Activated CD8-positive, alpha-beta memory T cell treated with anti-CD3 and anti-CD28 coated beads, Interleukin-2, amount 10 ng/mL, durations not matched to agents 7 days and 5 days (primary cell): ENCODE data around the gene ABCB11. TPM values are rescaled to one million over a fixed set of nuclear protein-coding genes. Genes with fewer than 3 reads are reported as not detected.
"Not testable (repeated sequence)": the region's sequence is repeated elsewhere in the genome, so short reads cannot be mapped to it uniquely, and the experiment has no call there.

Experiments
- ATAC-seq: fragments of 150-1000 bp; cut with Tn5 transposase; one replicate; pipeline ENCODE4 v1.10.0; 2021; ENCODE audit warnings: moderate library complexity
- CTCF ChIA-PET: fragments of 350-600 bp; sonication (Branson Sonifier 250); formaldehyde crosslinking; loops from one replicate; lab custom pipeline; 2021; ENCODE audit warnings: antibody characterized with exemption; lab: Charles Lee
- DNase-seq: peaks from one replicate; pipeline ENCODE4 v3.0.0-alpha.2; 2020
- H3K27ac Mint-ChIP-seq: one replicate; pipeline ENCODE4 v1.8.0; 2021; ENCODE audit warnings: mild to moderate bottlenecking, mixed read lengths
- H3K27me3 Mint-ChIP-seq: one replicate; pipeline ENCODE4 v1.8.0; 2021; ENCODE audit warnings: mixed read lengths
- H3K36me3 Mint-ChIP-seq: one replicate; pipeline ENCODE4 v1.8.0; 2021; ENCODE audit warnings: mild to moderate bottlenecking, mixed read lengths
- H3K4me1 Mint-ChIP-seq: one replicate; pipeline ENCODE4 v1.8.0; 2021; ENCODE audit warnings: mixed read lengths
- H3K4me3 Mint-ChIP-seq: one replicate; pipeline ENCODE4 v1.8.0; 2021; ENCODE audit warnings: mild to moderate bottlenecking, moderate library complexity, mixed read lengths
- H3K9me3 Mint-ChIP-seq: one replicate; pipeline ENCODE4 v1.8.0; 2022; ENCODE audit warnings: low read depth, mixed read lengths
- total RNA-seq, 2 experiments: library from RNA; stranded (reverse); gene quantifications; one replicate each; pipeline ENCODE4 v1.2.3, GENCODE V29; 2021

The ABCB11 gene
- total RNA-seq, 2 experiments from 2014 or later: not detected

DNA sequence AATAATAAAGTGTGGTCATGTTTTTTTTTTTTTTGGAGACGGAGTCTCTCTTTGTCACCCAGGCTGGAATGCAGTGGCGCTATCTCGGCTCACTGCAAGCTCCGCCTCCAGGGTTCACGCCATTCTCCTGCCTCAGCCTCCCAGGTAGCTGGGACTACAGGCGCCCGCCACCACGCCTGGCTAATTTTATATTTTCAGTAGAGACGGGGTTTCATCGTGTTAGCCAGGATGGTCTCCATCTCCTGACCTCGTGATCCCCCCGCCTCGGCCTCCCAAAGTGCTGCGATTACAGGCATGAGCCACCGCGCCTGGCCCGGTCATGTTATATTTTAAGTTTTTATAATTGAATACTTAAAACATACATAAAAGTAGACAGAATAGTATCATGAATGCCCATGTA, 33.1 kb upstream of the ABCB11 start:
- H3K4me3 Mint-ChIP-seq, H3K27ac Mint-ChIP-seq, DNase-seq, H3K9me3 Mint-ChIP-seq, H3K4me1 Mint-ChIP-seq, H3K36me3 Mint-ChIP-seq, CTCF ChIA-PET, H3K27me3 Mint-ChIP-seq, ATAC-seq: not testable (repeated sequence)

DNA sequence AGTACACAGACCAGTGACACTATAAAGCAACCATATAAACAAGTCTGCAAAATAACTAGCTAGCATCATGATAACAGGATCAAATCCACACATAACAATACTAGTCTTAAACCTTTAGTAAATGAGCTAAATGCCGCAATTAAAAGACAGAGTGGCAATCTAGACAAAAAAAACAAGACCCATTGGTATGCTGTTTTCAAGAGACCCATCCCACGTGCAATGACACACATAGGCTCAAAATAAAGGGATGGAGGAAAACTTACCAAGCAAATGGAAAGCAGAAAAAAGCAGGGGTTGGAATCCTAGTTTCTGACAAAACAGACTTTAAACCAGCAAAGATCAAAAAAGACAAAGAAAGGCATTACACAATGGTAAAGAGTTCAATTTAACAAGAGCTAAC, 23.5 kb upstream of the ABCB11 start:
- CTCF ChIA-PET, H3K36me3 Mint-ChIP-seq, ATAC-seq, H3K4me3 Mint-ChIP-seq, H3K27me3 Mint-ChIP-seq, H3K4me1 Mint-ChIP-seq, H3K27ac Mint-ChIP-seq, DNase-seq: not testable (repeated sequence)
- H3K9me3 Mint-ChIP-seq: peaks cover 13% of the 10 kb centered on the region

DNA sequence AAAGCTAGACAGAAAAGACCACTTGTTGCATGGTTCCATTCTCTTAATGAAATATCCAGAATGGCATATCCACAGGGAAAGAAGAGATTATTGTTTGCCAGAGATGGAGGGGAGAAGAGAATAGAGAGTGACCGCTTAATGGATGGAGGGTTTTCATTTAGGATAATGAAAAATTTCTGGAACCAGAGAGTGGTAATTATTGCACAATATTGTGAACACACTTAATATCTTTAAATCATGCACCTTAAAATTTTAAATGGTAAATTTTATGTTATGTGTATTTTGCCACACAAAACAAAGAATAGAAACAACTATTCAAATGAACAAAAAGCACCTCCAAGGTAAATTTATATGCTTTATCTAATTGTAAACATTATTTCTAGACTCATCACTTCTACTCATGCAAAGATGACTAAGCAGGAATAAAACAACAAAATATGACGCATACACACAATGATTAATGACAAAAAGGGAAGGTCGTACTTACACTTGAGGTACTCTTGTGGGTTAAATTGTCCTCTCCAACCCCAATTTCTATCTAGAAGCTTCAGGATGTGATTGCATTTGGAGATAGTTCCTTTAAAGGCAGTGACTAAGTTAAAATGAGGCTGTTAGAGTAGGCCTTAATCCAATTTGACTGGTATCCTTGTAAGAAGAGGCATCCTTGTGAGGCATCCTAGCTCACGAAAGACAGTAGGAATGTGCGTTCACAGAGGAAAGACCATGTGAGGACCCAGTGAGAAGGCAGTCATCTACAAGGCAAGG, 19.5 kb upstream of the ABCB11 start:
- DNase-seq (no peak), ATAC-seq (no peak)
- CTCF ChIA-PET: no interaction called here
- peaks cover 2% of the 10 kb centered on the region for H3K27me3 Mint-ChIP-seq
- H3K36me3 Mint-ChIP-seq: peaks cover 5% of the 10 kb centered on the region
- H3K27ac Mint-ChIP-seq: no peak overlapping the region
- H3K4me3 Mint-ChIP-seq: no peak overlapping the region
- peaks cover 11% of the 10 kb centered on the region for H3K9me3 Mint-ChIP-seq
- no peaks in the 10 kb centered on the region for H3K4me1 Mint-ChIP-seq

DNA sequence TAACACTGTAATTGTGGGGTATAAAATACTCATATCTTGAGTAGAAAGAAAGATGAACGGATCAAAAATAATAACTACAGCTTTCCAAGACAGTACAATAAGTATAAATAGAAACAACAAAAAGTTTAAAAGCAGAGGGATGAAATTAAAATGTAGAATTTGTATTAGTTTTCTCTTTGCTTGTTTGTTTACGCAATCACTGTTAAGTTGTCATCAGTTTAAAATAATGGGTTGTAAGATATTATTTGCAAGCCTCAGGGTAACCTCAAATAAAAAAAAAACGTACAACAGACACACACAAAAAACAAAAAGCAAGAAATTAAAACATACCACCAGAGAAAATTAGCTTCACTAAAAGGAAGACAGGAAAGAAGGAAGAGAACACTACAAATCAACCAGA, 18.0 kb upstream of the ABCB11 start:
- DNase-seq (no peak), ATAC-seq (no peak)
- Mint-ChIP-seq H3K36me3 (peaks cover 5% of the 10 kb centered on the region), H3K4me3 (no peak overlapping the region), H3K4me1 (no peaks in the 10 kb centered on the region), H3K27me3 (peaks cover 2% of the 10 kb centered on the region), H3K9me3 (peaks cover 3% of the 10 kb centered on the region), H3K27ac (no peak overlapping the region)
- CTCF ChIA-PET: no interaction called here

DNA sequence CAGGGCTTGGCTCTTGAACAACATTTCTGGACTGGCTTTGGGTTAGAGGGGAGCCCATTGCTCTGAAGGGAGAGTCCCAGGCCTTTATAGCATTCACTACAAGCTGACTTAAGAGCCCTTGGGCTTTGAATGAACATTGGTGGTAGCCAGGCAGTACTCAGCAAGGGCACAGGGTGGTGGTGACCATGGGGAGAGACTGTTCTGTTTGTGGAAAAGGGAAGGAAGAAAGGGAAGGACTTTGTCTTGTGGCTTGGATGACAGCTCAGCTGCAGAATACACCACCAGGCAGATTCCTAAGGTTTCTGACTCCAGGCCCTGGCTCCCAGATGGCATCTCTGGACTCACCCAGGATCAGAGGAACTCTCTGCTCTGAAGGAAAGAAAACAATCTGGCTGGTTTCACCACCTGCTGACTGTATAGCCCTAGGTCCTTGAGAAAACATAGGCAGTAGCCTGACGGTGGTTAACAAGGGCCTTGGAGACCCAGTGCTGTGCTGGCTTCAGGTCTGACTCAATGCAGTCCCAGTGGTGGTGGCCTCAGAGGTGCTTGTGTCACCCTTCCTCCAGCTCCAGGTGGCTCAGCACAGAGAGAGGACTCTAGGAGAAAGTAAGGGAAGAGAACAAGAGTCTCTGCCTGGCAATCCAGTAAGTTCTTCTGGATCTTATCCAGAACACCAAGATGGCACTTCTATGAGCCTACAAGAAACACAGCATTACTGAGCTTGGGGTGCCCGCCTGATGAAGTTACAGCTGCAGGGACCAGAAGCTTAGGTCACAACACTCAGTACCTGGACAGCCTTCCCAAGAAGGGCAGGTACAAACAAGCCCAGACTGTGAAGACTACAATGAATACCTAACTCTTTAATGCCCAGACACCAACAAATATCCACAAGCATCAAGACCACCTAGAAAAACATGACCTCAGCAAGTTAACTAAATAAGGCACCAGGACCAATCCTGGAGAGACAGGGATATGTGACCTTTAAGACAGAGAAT, 16.4 kb upstream of the ABCB11 start:
- no peaks in the 10 kb centered on the region for H3K4me1 Mint-ChIP-seq
- H3K27me3 Mint-ChIP-seq: peaks cover 2% of the 10 kb centered on the region
- no peak overlapping the region for H3K4me3 Mint-ChIP-seq
- no peak for DNase-seq
- H3K9me3 Mint-ChIP-seq: peaks cover 13% of the 10 kb centered on the region
- H3K36me3 Mint-ChIP-seq: peaks cover 5% of the 10 kb centered on the region
- no peak overlapping the region for H3K27ac Mint-ChIP-seq
- CTCF ChIA-PET: no interaction called here
- no peak for ATAC-seq

DNA sequence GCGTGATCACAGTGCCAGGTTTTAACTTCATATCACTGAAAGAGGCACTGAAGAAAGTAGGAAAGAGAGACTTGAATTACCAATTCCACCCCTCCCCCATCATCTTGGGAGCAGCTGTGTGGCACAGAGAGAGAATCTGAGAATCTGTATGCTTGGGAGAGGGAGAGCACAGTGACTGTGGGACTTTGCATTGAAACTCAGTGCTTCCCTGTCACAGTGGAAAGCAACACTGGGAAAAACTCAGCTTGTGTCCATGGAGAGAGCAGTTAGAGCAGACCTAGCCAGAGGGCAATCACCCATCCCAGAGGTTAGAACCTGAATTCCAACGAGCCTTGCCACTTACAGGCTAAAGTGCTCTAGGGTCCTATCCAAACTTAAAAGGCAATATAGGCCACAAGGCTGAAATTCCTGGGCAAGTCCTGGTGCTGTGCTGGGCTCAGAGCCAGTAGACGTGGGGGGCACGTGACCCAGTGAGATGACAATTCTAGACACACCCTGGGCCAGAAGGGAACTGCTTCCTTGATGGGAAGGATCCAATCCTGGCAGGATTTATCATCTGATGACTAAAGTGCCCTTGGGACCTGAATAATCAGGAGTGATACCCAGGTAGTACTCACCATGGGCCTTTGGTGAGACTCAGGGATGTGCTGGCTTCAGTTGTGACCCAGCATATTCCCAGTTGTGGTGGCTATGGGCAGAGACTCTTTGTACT, 15.5 kb upstream of the ABCB11 start:
- no peak for ATAC-seq
- Mint-ChIP-seq H3K4me1 (no peaks in the 10 kb centered on the region), H3K4me3 (no peak overlapping the region), H3K36me3 (peaks cover 8% of the 10 kb centered on the region), H3K27me3 (peaks cover 2% of the 10 kb centered on the region), H3K27ac (no peak overlapping the region), H3K9me3 (peaks cover 20% of the 10 kb centered on the region)
- CTCF ChIA-PET: no interaction called here
- DNase-seq: no peak

DNA sequence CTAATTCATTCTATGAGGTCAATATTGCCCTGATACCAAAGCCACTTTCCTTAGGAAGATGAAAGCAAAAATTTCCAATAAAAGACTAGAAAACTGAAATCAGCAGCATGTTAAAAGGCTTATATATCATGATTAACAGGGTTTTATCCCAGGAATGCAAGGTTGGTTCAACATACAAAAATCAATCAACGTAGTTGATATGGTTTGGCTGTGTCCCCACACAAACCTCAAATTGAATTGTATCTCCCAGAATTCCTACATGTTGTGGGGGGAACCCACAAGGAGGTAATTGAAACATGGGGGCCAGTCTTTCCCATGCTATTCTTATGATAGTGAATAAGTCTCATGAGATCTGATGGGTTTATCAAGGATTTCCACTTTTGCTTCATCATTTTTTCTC, 11.7 kb upstream of the ABCB11 start:
- no peak for DNase-seq
- H3K4me1 Mint-ChIP-seq: peaks cover 7% of the 10 kb centered on the region
- ATAC-seq: no peak
- H3K27ac Mint-ChIP-seq: no peak overlapping the region
- no peak overlapping the region for H3K4me3 Mint-ChIP-seq
- H3K27me3 Mint-ChIP-seq: peaks cover 2% of the 10 kb centered on the region
- H3K36me3 Mint-ChIP-seq: peaks cover 8% of the 10 kb centered on the region
- H3K9me3 Mint-ChIP-seq: peaks cover 17% of the 10 kb centered on the region
- CTCF ChIA-PET: no interaction called here

DNA sequence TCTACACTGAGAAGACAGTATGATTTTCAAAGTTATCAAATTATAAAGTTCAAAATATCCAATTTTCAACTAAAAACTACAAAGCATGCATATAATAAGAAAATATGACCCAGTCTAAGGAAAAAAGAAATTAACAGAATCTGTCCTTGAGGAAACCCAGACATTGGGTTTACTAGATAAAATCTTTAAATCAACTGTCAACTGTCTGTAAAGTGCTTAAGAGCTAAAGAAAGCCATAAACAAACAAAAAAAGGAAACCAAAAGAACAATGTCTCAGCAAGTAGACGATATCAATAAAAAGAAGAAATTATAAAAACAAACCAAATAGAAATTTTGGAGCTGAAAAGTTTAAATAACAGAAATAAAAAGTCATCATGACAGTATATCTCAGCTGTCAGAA, 10.5 kb upstream of the ABCB11 start:
- H3K27ac Mint-ChIP-seq: no peak overlapping the region
- H3K4me3 Mint-ChIP-seq: no peak overlapping the region
- no peak for ATAC-seq
- peaks cover 8% of the 10 kb centered on the region for H3K36me3 Mint-ChIP-seq
- DNase-seq: no peak
- CTCF ChIA-PET: no interaction called here
- H3K27me3 Mint-ChIP-seq: peaks cover 2% of the 10 kb centered on the region
- H3K4me1 Mint-ChIP-seq: peaks cover 7% of the 10 kb centered on the region
- H3K9me3 Mint-ChIP-seq: peaks cover 17% of the 10 kb centered on the region

DNA sequence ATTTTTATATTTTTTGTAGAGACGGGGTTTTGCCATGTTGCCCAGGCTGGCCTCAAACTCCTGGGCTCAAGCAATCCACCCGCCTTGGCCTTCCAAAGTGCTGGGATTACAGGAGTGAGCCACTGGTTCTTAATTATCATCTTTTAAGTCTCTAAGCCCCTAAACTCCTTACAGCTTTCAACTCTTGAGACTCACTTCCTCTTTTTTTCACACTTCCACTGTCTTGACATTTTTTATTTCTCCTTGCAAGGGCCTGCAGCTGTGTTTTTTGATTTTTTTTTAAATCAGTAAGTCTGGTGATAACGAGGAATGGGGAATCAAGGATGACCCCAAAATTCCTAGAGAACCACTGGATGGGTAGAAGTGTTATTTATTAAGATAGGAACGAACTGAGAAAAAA, 8.6 kb upstream of the ABCB11 start:
- Mint-ChIP-seq H3K27me3 (no peaks in the 10 kb centered on the region), H3K4me1 (peaks cover 7% of the 10 kb centered on the region), H3K27ac (no peak overlapping the region), H3K4me3 (no peak overlapping the region), H3K9me3 (peaks cover 17% of the 10 kb centered on the region), H3K36me3 (peaks cover 4% of the 10 kb centered on the region)
- CTCF ChIA-PET: interaction anchor here (0.7 kb wide), 1 partner anchor 70 kb away, joined by 3 read pairs; no protein-coding TSS in a partner anchor
- DNase-seq (no peak), ATAC-seq (no peak)

DNA sequence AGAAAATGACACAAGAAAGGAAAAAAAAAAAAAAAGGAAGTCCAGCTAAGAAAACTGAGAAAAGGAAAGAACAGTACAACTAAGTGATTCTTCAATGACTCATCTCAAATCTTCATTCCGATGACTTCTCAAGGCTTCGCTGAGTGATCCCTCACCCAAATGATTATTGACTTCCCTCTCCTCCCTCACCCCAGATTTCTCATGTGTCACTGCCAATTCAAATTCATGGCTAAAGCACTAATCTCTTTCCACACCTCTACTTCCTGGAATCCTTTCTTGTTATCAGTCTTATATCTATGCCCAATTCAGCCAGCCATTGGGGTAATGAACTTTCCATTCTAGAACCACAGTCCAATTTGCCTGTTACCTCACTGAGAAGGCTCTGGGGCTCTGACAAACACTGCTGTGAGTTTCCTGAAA, 7.2 kb upstream of the ABCB11 start:
- DNase-seq: no peak
- CTCF ChIA-PET: no interaction called here
- H3K36me3 Mint-ChIP-seq: peaks cover 3% of the 10 kb centered on the region
- H3K27ac Mint-ChIP-seq: no peak overlapping the region
- no peak for ATAC-seq
- peaks cover 11% of the 10 kb centered on the region for H3K4me1 Mint-ChIP-seq
- H3K9me3 Mint-ChIP-seq: peaks cover 14% of the 10 kb centered on the region
- H3K27me3 Mint-ChIP-seq: no peaks in the 10 kb centered on the region
- no peak overlapping the region for H3K4me3 Mint-ChIP-seq

DNA sequence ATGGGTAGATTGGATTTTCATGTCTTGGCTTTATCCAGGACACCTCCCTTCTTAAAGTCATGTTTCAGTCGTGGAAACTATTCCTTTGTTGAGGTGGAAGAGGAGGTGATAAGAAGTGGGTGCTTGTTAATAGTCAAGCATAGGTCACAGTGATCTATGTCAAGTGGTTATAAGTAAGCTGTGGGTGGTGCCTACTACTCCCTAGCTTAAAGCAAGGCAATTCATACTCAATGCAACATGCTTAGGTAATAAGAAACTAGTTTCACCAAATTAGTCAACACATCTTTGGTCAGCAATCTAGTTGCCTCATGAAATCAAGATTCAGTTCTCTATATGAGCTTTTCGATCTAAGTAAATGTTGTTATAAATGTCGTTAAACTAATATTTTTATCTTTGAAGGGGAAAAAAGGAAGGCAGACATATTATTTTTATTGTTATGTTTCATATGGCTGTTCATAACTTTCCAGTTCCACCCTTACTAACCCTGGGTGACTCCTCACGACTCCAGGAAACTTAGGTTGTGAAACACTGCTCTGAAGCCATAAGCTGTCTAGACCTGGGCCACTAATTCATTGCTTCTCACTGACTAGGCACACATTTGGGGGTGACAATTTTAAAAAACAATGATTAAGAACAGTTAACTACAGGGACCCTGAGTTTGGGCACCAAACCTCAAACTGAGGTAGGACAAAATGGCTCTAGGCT, 5.8 kb upstream of the ABCB11 start:
- no peak for ATAC-seq
- H3K36me3 Mint-ChIP-seq: no peaks in the 10 kb centered on the region
- H3K27me3 Mint-ChIP-seq: no peaks in the 10 kb centered on the region
- H3K27ac Mint-ChIP-seq: no peak overlapping the region
- H3K9me3 Mint-ChIP-seq: peaks cover 1% of the 10 kb centered on the region
- CTCF ChIA-PET: no interaction called here
- no peak overlapping the region for H3K4me3 Mint-ChIP-seq
- peaks cover 11% of the 10 kb centered on the region for H3K4me1 Mint-ChIP-seq
- DNase-seq: no peak

DNA sequence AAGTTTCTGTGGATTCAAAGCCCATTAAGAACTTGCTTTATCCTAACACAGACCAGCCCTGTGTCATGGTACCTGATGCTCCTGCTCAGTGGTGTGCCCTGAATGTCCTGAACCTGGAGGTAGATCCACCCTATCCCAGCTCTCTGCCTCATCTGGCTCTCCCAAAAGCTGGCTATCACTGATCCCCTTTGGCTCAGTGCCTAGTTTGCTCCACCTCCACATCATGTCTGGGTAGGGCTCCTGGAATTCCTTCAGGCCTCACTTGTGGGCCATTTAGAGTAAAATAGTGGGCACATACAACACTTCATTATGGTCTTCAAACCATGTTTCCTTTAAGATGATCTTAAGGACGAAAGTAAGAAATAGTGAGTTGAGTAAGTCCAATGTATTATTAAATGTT, 4.8 kb upstream of the ABCB11 start:
- Mint-ChIP-seq H3K9me3 (no peaks in the 10 kb centered on the region), H3K36me3 (no peaks in the 10 kb centered on the region), H3K4me1 (peaks cover 7% of the 10 kb centered on the region), H3K4me3 (no peak overlapping the region), H3K27ac (no peak overlapping the region), H3K27me3 (no peaks in the 10 kb centered on the region)
- DNase-seq (no peak), ATAC-seq (no peak)
- CTCF ChIA-PET: no interaction called here
